Keratinocyte (primary cell): ENCODE results near the gene ZNF555. TPM values are rescaled to one million over a fixed set of nuclear protein-coding genes. Genes with fewer than 3 reads are reported as not detected.

Source experiments
- DNase-seq: peaks from one replicate; pipeline ENCODE4 v3.0.0-alpha.2; 2011; ENCODE audit warnings: low read depth, missing footprints, low spot score
- FAIRE-seq: peaks from 2 replicates; lab custom pipeline; 2011; peaks lifted over from hg19 to GRCh38; lab: Jason Lieb, UNC
- H2AFZ ChIP-seq: 2 replicates; pipeline ENCODE4 v1.6.0; 2012; ENCODE audit warnings: low read length, control low read depth, inconsistent platforms; ENCODE audit not compliant: control insufficient read depth
- H3K27ac ChIP-seq: 2 replicates; pipeline ENCODE4 v1.5.1; 2011; ENCODE audit warnings: low read length; ENCODE audit not compliant: control insufficient read depth, insufficient read depth
- H3K27me3 ChIP-seq: 3 replicates; pipeline ENCODE4 v1.6.0; 2011; ENCODE audit warnings: low read length; ENCODE audit not compliant: control insufficient read depth, insufficient read depth; ENCODE audit errors: extremely low read depth
- H3K36me3 ChIP-seq, 2 experiments: 2 replicates in 1 of 2; 3 replicates in 1 of 2; pipeline ENCODE4 v1.5.1; 2011; ENCODE audit warnings: low read length in 2 of 2, mild to moderate bottlenecking in 1 of 2; ENCODE audit not compliant: control insufficient read depth in 2 of 2, insufficient read depth in 2 of 2; ENCODE audit errors: extremely low read depth in 1 of 2
- H3K4me1 ChIP-seq: 3 replicates; pipeline ENCODE4 v1.5.1; 2011; ENCODE audit warnings: low read length; ENCODE audit not compliant: control insufficient read depth, insufficient read depth; ENCODE audit errors: extremely low read depth
- H3K4me2 ChIP-seq: 3 replicates; pipeline ENCODE4 v1.6.0; 2011; ENCODE audit warnings: low read depth, low read length; ENCODE audit not compliant: control insufficient read depth, insufficient read depth; ENCODE audit errors: extremely low read depth
- H3K4me3 ChIP-seq, 3 experiments: fragments of 200-600 bp in 1 of 3; sonication (generic) in 1 of 3; 2 replicates in 2 of 3; 3 replicates in 1 of 3; pipeline ENCODE4 v1.5.1; 2011 to 2016; ENCODE audit warnings: low read length in 3 of 3, mild to moderate bottlenecking in 3 of 3, control low read depth in 2 of 3, inconsistent platforms in 1 of 3, low read depth in 1 of 3, mixed read lengths in 1 of 3, mixed run types in 1 of 3, moderate library complexity in 1 of 3; ENCODE audit not compliant: control insufficient read depth in 2 of 3, insufficient read depth in 2 of 3; ENCODE audit errors: extremely low read depth in 1 of 3
- H3K79me2 ChIP-seq: 2 replicates; pipeline ENCODE4 v1.6.0; 2012; ENCODE audit warnings: low read length; ENCODE audit not compliant: control insufficient read depth, insufficient read depth
- H3K9ac ChIP-seq: 3 replicates; pipeline ENCODE4 v1.6.0; 2011; ENCODE audit warnings: low read length; ENCODE audit not compliant: control insufficient read depth, insufficient read depth; ENCODE audit errors: extremely low read depth
- H3K9me1 ChIP-seq: 3 replicates; pipeline ENCODE4 v1.6.0; 2011; ENCODE audit warnings: low read length; ENCODE audit not compliant: control insufficient read depth, insufficient read depth; ENCODE audit errors: extremely low read depth
- H3K9me3 ChIP-seq: 2 replicates; pipeline ENCODE4 v1.5.1; 2012; ENCODE audit warnings: low read depth, low read length; ENCODE audit not compliant: control insufficient read depth
- H4K20me1 ChIP-seq: 3 replicates; pipeline ENCODE4 v1.6.0; 2011; ENCODE audit warnings: low read length; ENCODE audit not compliant: control insufficient read depth, insufficient read depth; ENCODE audit errors: extremely low read depth
- CTCF ChIP-seq, 3 experiments: IDR thresholded peaks in 1 of 3; conservative IDR thresholded peaks in 1 of 3; optimal IDR thresholded peaks in 1 of 3; 2 replicates in 2 of 3; 3 replicates in 1 of 3; pipeline versions ENCODE3 to v1.5.1; 2011; ENCODE audit warnings: low read length in 3 of 3, mild to moderate bottlenecking in 3 of 3, moderate library complexity in 2 of 3, control low read depth in 1 of 3, inconsistent platforms in 1 of 3; ENCODE audit not compliant: insufficient read depth in 2 of 3; ENCODE audit errors: extremely low read depth in 1 of 3
- EZH2 ChIP-seq: IDR thresholded peaks from one replicate; pipeline ENCODE4 v1.6.1; 2012; ENCODE audit warnings: inconsistent platforms, mild to moderate bottlenecking, low read length, moderate library complexity
- dilution Hi-C: fragments of 300-500 bp; cut with MboI; formaldehyde crosslinking; loops from one replicate; pipeline ENCODE4 v1.7.0; 2020; ENCODE audit warnings: low sequenced_read_pairs; ENCODE audit not compliant: extremely low pct_ligation_motif_present
- polyA plus RNA-seq, 5 experiments: library from polyadenylated mRNA; depleted of rRNA in 3 of 5; stranded (reverse) in 3 of 5; stranded (forward) in 1 of 5; unstranded in 1 of 5; fragments of >200 nt; gene quantifications; 1 replicate in 1 of 5; 2 replicates in 3 of 5; 3 replicates in 1 of 5; pipeline versions ENCODE4 v1.2.1 to v1.2.3, GENCODE V29; 2011 to 2012; ENCODE audit warnings: missing spikeins in 2 of 5, low read depth in 1 of 5, low replicate concordance in 1 of 5

The ZNF555 gene
- polyA plus RNA-seq, 1 donor (not counting 4 experiments of a cell fraction or from before 2014, with no cell fraction given) = 4.3 TPM

- Histone ChIP-seq H3K27ac (no peak overlapping the region), H3K9ac (no peak overlapping the region), H4K20me1 (no peaks in the 10 kb centered on the region), H3K36me3 (no peaks in the 10 kb centered on the region), H2AFZ (no peak overlapping the region), H3K79me2 (no peaks in the 10 kb centered on the region), H3K9me1 (no peaks in the 10 kb centered on the region), H3K4me3 (no peak overlapping the region), H3K27me3 (no peaks in the 10 kb centered on the region), H3K9me3 (peaks cover 2% of the 10 kb centered on the region), H3K4me1 (no peaks in the 10 kb centered on the region), H3K4me2 (no peak overlapping the region)
- TF ChIP-seq CTCF (optimal IDR thresholded peaks at IDR 0.05 in 1 of 3, IDR thresholded peaks at IDR 0.05 in 1 of 3, conservative IDR thresholded peaks at IDR 0.05 in 1 of 3; ENCODE audit: extremely low read depth in 1 of 3, insufficient read depth in 2 of 3, low read length in 3 of 3) (no peak), EZH2 (no peak)
- dilution Hi-C loops = no loop called here
- no peak for DNase-seq
- FAIRE-seq = no peak
These were observed 22.5 kb downstream of the ZNF555 start for GRCh38 chr19:2863816-2864215.

- Histone ChIP-seq H3K4me3 (no peak overlapping the region), H3K79me2 (no peaks in the 10 kb centered on the region), H4K20me1 (no peaks in the 10 kb centered on the region), H3K27ac (no peak overlapping the region), H2AFZ (no peak overlapping the region), H3K9me1 (no peaks in the 10 kb centered on the region), H3K4me2 (no peak overlapping the region), H3K27me3 (no peaks in the 10 kb centered on the region), H3K36me3 (no peaks in the 10 kb centered on the region), H3K4me1 (no peaks in the 10 kb centered on the region), H3K9ac (no peak overlapping the region), H3K9me3 (no peaks in the 10 kb centered on the region)
- DNase-seq (no peak), FAIRE-seq (no peak)
- dilution Hi-C loops = no loop called here
- TF ChIP-seq EZH2 = no peak
- no peak for TF ChIP-seq CTCF (optimal IDR thresholded peaks at IDR 0.05 in 1 of 3, IDR thresholded peaks at IDR 0.05 in 1 of 3, conservative IDR thresholded peaks at IDR 0.05 in 1 of 3; ENCODE audit: extremely low read depth in 1 of 3, insufficient read depth in 2 of 3, low read length in 3 of 3)
These were observed 24.2 kb downstream of the ZNF555 start for GRCh38 chr19:2865334-2866100.
